GM12878 (cell line): ENCODE measurements around the gene C1orf35. TPM values are rescaled to one million over a fixed set of nuclear protein-coding genes. Genes with fewer than 3 reads are reported as not detected.

ENCODE experiments used
- ATAC-seq: fragments of 200-7000 bp; cut with Tn5 transposase; 3 replicates; pipeline ENCODE4 v1.9.1; 2020; ENCODE audit warnings: mild to moderate bottlenecking, moderate library complexity
- BruUV-seq: library from RNA; stranded (reverse); fragments of 400-500 nt; replicated peaks from 2 replicates; lab custom pipeline; 2021; lab: Mats Ljungman, UMichigan
- CTCF ChIA-PET: fragments of 300-600 bp; sonication (Branson Sonifier 250); formaldehyde crosslinking; extraction: SDS; loops from one replicate; lab custom pipeline; 2021; ENCODE audit warnings: inconsistent platforms; lab: Yijun Ruan, JAX
- POLR2A ChIA-PET: fragments of 350-600 bp; formaldehyde crosslinking; extraction: SDS; loops from one replicate; lab custom pipeline; 2021; ENCODE audit warnings: inconsistent platforms; lab: Charles Lee
- RAD21 ChIA-PET: fragments of 300-600 bp; sonication (Branson Sonifier 250); formaldehyde crosslinking; loops from one replicate; lab custom pipeline; 2023; ENCODE audit warnings: antibody characterized with exemption; ENCODE audit not compliant: unreplicated experiment; lab: Charles Lee
- SMC1A ChIA-PET: fragments of 300-600 bp; sonication (Branson Sonifier 250); formaldehyde crosslinking; loops from one replicate; lab custom pipeline; 2023; ENCODE audit not compliant: unreplicated experiment, uncharacterized antibody; lab: Charles Lee
- DNase-seq: peaks from one replicate; pipeline ENCODE4 v3.0.0-alpha.2; 2011; ENCODE audit warnings: low read depth, low spot score
- FAIRE-seq: peaks from 3 replicates; lab custom pipeline; 2011; peaks lifted over from hg19 to GRCh38; lab: Jason Lieb, UNC
- H2AFZ ChIP-seq: 2 replicates; pipeline ENCODE4 v1.6.0; 2011; ENCODE audit warnings: low read depth, low read length, control low read depth; ENCODE audit not compliant: control insufficient read depth
- H3K27ac ChIP-seq: 2 replicates; pipeline ENCODE4 v1.5.1; 2011; ENCODE audit warnings: control low read depth; ENCODE audit not compliant: control insufficient read depth, insufficient read depth
- H3K27me3 ChIP-seq, 2 experiments: replicated peaks in 1 of 2; 2 replicates each; pipeline versions ENCODE4 v1.6.0 to v1.6.1; 2011; ENCODE audit warnings: low read length in 1 of 2; ENCODE audit not compliant: control insufficient read depth in 2 of 2, insufficient read depth in 2 of 2
- H3K36me3 ChIP-seq, 2 experiments: 2 replicates each; pipeline ENCODE4 v1.5.1; 2011; ENCODE audit warnings: low read length in 1 of 2; ENCODE audit not compliant: control insufficient read depth in 2 of 2, insufficient read depth in 2 of 2
- H3K4me1 ChIP-seq: 2 replicates; pipeline ENCODE4 v1.6.1; 2011; ENCODE audit warnings: mild to moderate bottlenecking, low read length, moderate library complexity, mixed read lengths; ENCODE audit not compliant: control insufficient read depth, insufficient read depth
- H3K4me2 ChIP-seq: 2 replicates; pipeline ENCODE4 v1.6.0; 2011; ENCODE audit warnings: control low read depth; ENCODE audit not compliant: control insufficient read depth, insufficient read depth
- H3K4me3 ChIP-seq: fragments of 200-600 bp; sonication (generic); 2 replicates; pipeline ENCODE4 v1.5.1; 2016
- H3K79me2 ChIP-seq: 2 replicates; pipeline ENCODE4 v1.6.0; 2011; ENCODE audit warnings: low read length; ENCODE audit not compliant: control insufficient read depth, insufficient read depth
- H3K9ac ChIP-seq: 2 replicates; pipeline ENCODE4 v1.8.0; 2011; ENCODE audit warnings: low read length, control low read depth, mixed read lengths; ENCODE audit not compliant: control insufficient read depth, insufficient read depth
- H3K9me3 ChIP-seq: replicated peaks from 3 replicates; pipeline ENCODE4 v1.5.1; 2011; ENCODE audit warnings: mild to moderate bottlenecking, low read length; ENCODE audit not compliant: control insufficient read depth, insufficient read depth
- H4K20me1 ChIP-seq: 2 replicates; pipeline ENCODE4 v1.6.0; 2011; ENCODE audit not compliant: control insufficient read depth, insufficient read depth
- EZH2 ChIP-seq: IDR thresholded peaks from 2 replicates; pipeline ENCODE4 v1.6.1; 2012; ENCODE audit warnings: low read depth, mild to moderate bottlenecking, control low read depth, inconsistent platforms, low read length, borderline replicate concordance; ENCODE audit not compliant: control insufficient read depth
- HDAC6 ChIP-seq: fragments of 200-600 bp; sonication (generic); IDR thresholded peaks from one replicate; pipeline ENCODE4 v1.8.0; 2017; ENCODE audit warnings: antibody characterized with exemption; ENCODE audit not compliant: unreplicated experiment
- MEF2B ChIP-seq: fragments of 450-650 bp; IDR thresholded peaks from 2 replicates; pipeline ENCODE4 v1.6.1; 2018; ENCODE audit warnings: mild to moderate bottlenecking, moderate library complexity; ENCODE audit not compliant: partially characterized antibody, poor library complexity, severe bottlenecking
- MXI1 ChIP-seq: fragments of 150-350 bp; IDR thresholded peaks from 2 replicates; pipeline ENCODE4 v1.6.1; 2011; ENCODE audit warnings: low read depth, mild to moderate bottlenecking, inconsistent platforms, low read length, improper control_type of control experiment
- RB1 ChIP-seq: fragments of 450-650 bp; formaldehyde crosslinking; IDR thresholded peaks from 2 replicates; pipeline ENCODE4 v1.6.1; 2017; ENCODE audit warnings: mild to moderate bottlenecking, borderline replicate concordance
- RELA ChIP-seq: fragments of 450-650 bp; IDR thresholded peaks from 2 replicates; pipeline ENCODE4 v1.8.0; 2014; ENCODE audit warnings: borderline replicate concordance; ENCODE audit not compliant: partially characterized antibody
- SMAD1 ChIP-seq: fragments of 450-650 bp; IDR thresholded peaks from 2 replicates; pipeline ENCODE4 v1.6.1; 2018; ENCODE audit warnings: mild to moderate bottlenecking, low read depth; ENCODE audit not compliant: partially characterized antibody
- SUZ12 ChIP-seq: fragments of 200-600 bp; sonication (generic); IDR thresholded peaks from one replicate; pipeline ENCODE4 v1.6.1; 2018; ENCODE audit warnings: antibody characterized with exemption, mild to moderate bottlenecking; ENCODE audit not compliant: unreplicated experiment
- ZSCAN29 ChIP-seq: fragments of 450-650 bp; IDR thresholded peaks from 2 replicates; pipeline ENCODE4 v1.6.1; 2017; ENCODE audit warnings: mild to moderate bottlenecking, moderate library complexity
- WGBS: methylation state at CpG from one replicate; pipeline ENCODE4 v1.1.6; 2016; ENCODE audit warnings: low lambda C conversion rate; ENCODE audit not compliant: insufficient replicate concordance, insufficient coverage; ENCODE audit errors: missing lambda C conversion rate; 5-methylcytosine and 5-hydroxymethylcytosine counted together
- in situ Hi-C: fragments of 300-500 bp; cut with MboI; formaldehyde crosslinking; loops from 9 replicates; pipeline ENCODE4 v1.14.3; 2018; ENCODE audit warnings: mixed read lengths
- intact Hi-C: fragments of 100-400 bp; cut with micrococcal nuclease; formaldehyde crosslinking; loops from one replicate; pipeline ENCODE4 v1.14.2; 2022; ENCODE audit not compliant: unreplicated experiment
- polyA plus RNA-seq, 11 experiments: library from polyadenylated mRNA; depleted of rRNA in 4 of 11; unstranded in 6 of 11; stranded (reverse) in 5 of 11; fragments of >200 nt; fragmentation: Nextera tagmentation in 4 of 11; fragmentation: Illumina TruSeq in 1 of 11; extraction: Ambion mirVana in 4 of 11; extraction: Trizol in 1 of 11; gene quantifications; 1 replicate in 1 of 11; 2 replicates in 10 of 11; pipeline versions ENCODE4 v1.2.1 to v1.2.3, GENCODE V29; 2011 to 2016; ENCODE audit warnings: inconsistent platforms in 2 of 11, missing spikeins in 2 of 11, low read depth in 1 of 11
- total RNA-seq, 4 experiments: library from RNA; depleted of rRNA in 3 of 4; stranded (reverse); fragments of >200 nt in 3 of 4; fragmentation: Illumina TruSeq in 1 of 4; extraction: Trizol in 1 of 4; gene quantifications; 2 replicates each; pipeline versions ENCODE4 v1.2.1 to v1.2.3, GENCODE V29; 2013 to 2021
- TF ChIP-seq, protein P1 (sequence below): fragments of 450-650 bp; formaldehyde crosslinking; IDR thresholded peaks from 2 replicates; pipeline ENCODE4 v1.4.0; 2020; ENCODE audit warnings: mild to moderate bottlenecking, moderate library complexity
- TF ChIP-seq, protein P2 (sequence below): fragments of 450-650 bp; IDR thresholded peaks from 2 replicates; pipeline ENCODE4 v1.6.1; 2017; ENCODE audit warnings: mild to moderate bottlenecking, moderate library complexity
- TF ChIP-seq, protein P3 (sequence below): fragments of 450-650 bp; IDR thresholded peaks from 2 replicates; pipeline ENCODE4 v1.6.1; 2017; ENCODE audit warnings: mild to moderate bottlenecking, low read depth, inconsistent platforms; ENCODE audit not compliant: poor library complexity, severe bottlenecking

The C1orf35 gene
- total and polyA plus RNA-seq, 10 of the 15 experiments (the other 5 are each of a cell fraction or from before 2014, with no cell fraction given), result 2.5 to 27.0 (median 10.6) TPM

DNA sequence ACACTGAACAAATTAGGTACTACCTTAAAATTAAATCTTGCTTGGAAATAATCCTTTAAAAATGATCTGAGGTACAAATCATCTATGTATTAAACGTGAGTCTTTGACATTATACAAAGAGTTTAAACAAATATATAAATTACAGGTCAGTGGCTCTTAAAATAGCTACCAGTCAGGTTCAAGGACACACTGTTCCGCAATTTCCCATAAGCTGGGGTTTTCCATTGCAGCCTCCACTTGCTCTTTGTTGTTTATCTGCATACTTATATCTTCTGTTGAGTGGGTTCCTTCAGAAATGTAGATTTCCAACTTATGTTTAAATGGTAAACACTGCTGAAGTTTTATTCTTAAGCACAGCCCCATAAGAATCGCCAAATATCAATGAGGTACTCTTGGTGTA lies 11.7 kb upstream of the C1orf35 start:
- in situ Hi-C loops, result no loop called here
- Histone ChIP-seq H3K4me1 (no peaks in the 10 kb centered on the region; the same call in 1 of the 2 replicates), H2AFZ (no peak overlapping the region), H3K36me3 (no peaks in the 10 kb centered on the region), H3K27me3 (no peaks in the 10 kb centered on the region), H3K79me2 (no peaks in the 10 kb centered on the region; the same call in 1 of the 2 replicates), H3K27ac (no peak overlapping the region), H4K20me1 (no peaks in the 10 kb centered on the region), H3K4me2 (no peak overlapping the region), H3K9ac (no peak overlapping the region), H3K9me3 (no peaks in the 10 kb centered on the region; the same call in 2 of the 3 replicates), H3K4me3 (no peak overlapping the region)
- RAD21 ChIA-PET, result no interaction called here
- SMC1A ChIA-PET, result interaction anchor here (0.8 kb wide), 1 partner anchor 52 kb away, joined by 3 read pairs; no protein-coding TSS in a partner anchor
- DNase-seq (no peak), ATAC-seq (no peak), FAIRE-seq (no peak)
- POLR2A ChIA-PET, result no interaction called here
- no TSS peak for BruUV-seq
- intact Hi-C loops, result no loop called here
- WGBS, result 63% methylated on average over 3 of the region's 3 CpGs
- CTCF ChIA-PET, result interaction anchor here (1.0 kb wide), 1 partner anchor 16 kb away, joined by 3 read pairs; no protein-coding TSS in a partner anchor
- TF ChIP-seq MEF2B (no peak), ZSCAN29 (no peak), EZH2 (no peak), SUZ12 (no peak), RELA (no peak), RB1 (no peak), HDAC6 (no peak), SMAD1 (no peak), MXI1 (no peak)
- TF ChIP-seq, protein P1, sequence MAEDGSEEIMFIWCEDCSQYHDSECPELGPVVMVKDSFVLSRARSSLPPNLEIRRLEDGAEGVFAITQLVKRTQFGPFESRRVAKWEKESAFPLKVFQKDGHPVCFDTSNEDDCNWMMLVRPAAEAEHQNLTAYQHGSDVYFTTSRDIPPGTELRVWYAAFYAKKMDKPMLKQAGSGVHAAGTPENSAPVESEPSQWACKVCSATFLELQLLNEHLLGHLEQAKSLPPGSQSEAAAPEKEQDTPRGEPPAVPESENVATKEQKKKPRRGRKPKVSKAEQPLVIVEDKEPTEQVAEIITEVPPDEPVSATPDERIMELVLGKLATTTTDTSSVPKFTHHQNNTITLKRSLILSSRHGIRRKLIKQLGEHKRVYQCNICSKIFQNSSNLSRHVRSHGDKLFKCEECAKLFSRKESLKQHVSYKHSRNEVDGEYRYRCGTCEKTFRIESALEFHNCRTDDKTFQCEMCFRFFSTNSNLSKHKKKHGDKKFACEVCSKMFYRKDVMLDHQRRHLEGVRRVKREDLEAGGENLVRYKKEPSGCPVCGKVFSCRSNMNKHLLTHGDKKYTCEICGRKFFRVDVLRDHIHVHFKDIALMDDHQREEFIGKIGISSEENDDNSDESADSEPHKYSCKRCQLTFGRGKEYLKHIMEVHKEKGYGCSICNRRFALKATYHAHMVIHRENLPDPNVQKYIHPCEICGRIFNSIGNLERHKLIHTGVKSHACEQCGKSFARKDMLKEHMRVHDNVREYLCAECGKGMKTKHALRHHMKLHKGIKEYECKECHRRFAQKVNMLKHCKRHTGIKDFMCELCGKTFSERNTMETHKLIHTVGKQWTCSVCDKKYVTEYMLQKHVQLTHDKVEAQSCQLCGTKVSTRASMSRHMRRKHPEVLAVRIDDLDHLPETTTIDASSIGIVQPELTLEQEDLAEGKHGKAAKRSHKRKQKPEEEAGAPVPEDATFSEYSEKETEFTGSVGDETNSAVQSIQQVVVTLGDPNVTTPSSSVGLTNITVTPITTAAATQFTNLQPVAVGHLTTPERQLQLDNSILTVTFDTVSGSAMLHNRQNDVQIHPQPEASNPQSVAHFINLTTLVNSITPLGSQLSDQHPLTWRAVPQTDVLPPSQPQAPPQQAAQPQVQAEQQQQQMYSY (CRISPR knock-in tag), result no peak
- TF ChIP-seq, protein P2, sequence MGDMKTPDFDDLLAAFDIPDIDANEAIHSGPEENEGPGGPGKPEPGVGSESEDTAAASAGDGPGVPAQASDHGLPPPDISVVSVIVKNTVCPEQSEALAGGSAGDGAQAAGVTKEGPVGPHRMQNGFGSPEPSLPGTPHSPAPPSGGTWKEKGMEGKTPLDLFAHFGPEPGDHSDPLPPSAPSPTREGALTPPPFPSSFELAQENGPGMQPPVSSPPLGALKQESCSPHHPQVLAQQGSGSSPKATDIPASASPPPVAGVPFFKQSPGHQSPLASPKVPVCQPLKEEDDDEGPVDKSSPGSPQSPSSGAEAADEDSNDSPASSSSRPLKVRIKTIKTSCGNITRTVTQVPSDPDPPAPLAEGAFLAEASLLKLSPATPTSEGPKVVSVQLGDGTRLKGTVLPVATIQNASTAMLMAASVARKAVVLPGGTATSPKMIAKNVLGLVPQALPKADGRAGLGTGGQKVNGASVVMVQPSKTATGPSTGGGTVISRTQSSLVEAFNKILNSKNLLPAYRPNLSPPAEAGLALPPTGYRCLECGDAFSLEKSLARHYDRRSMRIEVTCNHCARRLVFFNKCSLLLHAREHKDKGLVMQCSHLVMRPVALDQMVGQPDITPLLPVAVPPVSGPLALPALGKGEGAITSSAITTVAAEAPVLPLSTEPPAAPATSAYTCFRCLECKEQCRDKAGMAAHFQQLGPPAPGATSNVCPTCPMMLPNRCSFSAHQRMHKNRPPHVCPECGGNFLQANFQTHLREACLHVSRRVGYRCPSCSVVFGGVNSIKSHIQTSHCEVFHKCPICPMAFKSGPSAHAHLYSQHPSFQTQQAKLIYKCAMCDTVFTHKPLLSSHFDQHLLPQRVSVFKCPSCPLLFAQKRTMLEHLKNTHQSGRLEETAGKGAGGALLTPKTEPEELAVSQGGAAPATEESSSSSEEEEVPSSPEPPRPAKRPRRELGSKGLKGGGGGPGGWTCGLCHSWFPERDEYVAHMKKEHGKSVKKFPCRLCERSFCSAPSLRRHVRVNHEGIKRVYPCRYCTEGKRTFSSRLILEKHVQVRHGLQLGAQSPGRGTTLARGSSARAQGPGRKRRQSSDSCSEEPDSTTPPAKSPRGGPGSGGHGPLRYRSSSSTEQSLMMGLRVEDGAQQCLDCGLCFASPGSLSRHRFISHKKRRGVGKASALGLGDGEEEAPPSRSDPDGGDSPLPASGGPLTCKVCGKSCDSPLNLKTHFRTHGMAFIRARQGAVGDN, result no peak
- TF ChIP-seq, protein P3, sequence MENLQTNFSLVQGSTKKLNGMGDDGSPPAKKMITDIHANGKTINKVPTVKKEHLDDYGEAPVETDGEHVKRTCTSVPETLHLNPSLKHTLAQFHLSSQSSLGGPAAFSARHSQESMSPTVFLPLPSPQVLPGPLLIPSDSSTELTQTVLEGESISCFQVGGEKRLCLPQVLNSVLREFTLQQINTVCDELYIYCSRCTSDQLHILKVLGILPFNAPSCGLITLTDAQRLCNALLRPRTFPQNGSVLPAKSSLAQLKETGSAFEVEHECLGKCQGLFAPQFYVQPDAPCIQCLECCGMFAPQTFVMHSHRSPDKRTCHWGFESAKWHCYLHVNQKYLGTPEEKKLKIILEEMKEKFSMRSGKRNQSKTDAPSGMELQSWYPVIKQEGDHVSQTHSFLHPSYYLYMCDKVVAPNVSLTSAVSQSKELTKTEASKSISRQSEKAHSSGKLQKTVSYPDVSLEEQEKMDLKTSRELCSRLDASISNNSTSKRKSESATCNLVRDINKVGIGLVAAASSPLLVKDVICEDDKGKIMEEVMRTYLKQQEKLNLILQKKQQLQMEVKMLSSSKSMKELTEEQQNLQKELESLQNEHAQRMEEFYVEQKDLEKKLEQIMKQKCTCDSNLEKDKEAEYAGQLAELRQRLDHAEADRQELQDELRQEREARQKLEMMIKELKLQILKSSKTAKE, result no peak
